ENCODE data around the gene CEMIP2. TPM values are rescaled to one million over a fixed set of nuclear protein-coding genes. Genes with fewer than 3 reads are reported as not detected.

Gene CEMIP2
- total and polyA plus RNA-seq, 2 of the 13 experiments (the other 11 are each of a cell fraction or from before 2014, with no cell fraction given), result 94.3 to 128 TPM

- no peak for TF ChIP-seq ZNF770 (CRISPR knock-in tag; IDR thresholded peaks at IDR 0.05)
- no peak for TF ChIP-seq SIN3B (IDR thresholded peaks at IDR 0.05; ENCODE audit: low read length)
- TF ChIP-seq PRPF4 (IDR thresholded peaks at IDR 0.05; ENCODE audit: low read depth, low read length, poor library complexity, severe bottlenecking), result no peak
- peak; percentile 40; the same call in 1 of the 2 replicates for TF ChIP-seq ZNF878 (CRISPR knock-in tag; IDR thresholded peaks at IDR 0.05)
- TF ChIP-seq FIP1L1 (IDR thresholded peaks at IDR 0.05; ENCODE audit: borderline replicate concordance, insufficient read depth, low read depth, low read length), result no peak
- TF ChIP-seq, protein P1, sequence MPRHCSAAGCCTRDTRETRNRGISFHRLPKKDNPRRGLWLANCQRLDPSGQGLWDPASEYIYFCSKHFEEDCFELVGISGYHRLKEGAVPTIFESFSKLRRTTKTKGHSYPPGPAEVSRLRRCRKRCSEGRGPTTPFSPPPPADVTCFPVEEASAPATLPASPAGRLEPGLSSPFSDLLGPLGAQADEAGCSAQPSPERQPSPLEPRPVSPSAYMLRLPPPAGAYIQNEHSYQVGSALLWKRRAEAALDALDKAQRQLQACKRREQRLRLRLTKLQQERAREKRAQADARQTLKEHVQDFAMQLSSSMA (CRISPR knock-in tag; IDR thresholded peaks at IDR 0.05), result no peak
- no peak for TF ChIP-seq PBX2 (CRISPR knock-in tag; IDR thresholded peaks at IDR 0.05)
- no peak for TF ChIP-seq SMARCC2 (IDR thresholded peaks at IDR 0.05)
- TF ChIP-seq TOE1 (CRISPR knock-in tag; IDR thresholded peaks at IDR 0.05), result no peak
- no peak for TF ChIP-seq ISX (CRISPR knock-in tag; conservative IDR thresholded peaks at IDR 0.05)
- TF ChIP-seq, protein P2, sequence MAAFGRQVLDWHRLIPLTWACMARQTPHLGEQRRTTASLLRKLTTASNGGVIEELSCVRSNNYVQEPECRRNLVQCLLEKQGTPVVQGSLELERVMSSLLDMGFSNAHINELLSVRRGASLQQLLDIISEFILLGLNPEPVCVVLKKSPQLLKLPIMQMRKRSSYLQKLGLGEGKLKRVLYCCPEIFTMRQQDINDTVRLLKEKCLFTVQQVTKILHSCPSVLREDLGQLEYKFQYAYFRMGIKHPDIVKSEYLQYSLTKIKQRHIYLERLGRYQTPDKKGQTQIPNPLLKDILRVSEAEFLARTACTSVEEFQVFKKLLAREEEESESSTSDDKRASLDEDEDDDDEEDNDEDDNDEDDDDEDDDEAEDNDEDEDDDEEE (CRISPR knock-in tag; IDR thresholded peaks at IDR 0.05), result no peak
- TF ChIP-seq, protein P3, sequence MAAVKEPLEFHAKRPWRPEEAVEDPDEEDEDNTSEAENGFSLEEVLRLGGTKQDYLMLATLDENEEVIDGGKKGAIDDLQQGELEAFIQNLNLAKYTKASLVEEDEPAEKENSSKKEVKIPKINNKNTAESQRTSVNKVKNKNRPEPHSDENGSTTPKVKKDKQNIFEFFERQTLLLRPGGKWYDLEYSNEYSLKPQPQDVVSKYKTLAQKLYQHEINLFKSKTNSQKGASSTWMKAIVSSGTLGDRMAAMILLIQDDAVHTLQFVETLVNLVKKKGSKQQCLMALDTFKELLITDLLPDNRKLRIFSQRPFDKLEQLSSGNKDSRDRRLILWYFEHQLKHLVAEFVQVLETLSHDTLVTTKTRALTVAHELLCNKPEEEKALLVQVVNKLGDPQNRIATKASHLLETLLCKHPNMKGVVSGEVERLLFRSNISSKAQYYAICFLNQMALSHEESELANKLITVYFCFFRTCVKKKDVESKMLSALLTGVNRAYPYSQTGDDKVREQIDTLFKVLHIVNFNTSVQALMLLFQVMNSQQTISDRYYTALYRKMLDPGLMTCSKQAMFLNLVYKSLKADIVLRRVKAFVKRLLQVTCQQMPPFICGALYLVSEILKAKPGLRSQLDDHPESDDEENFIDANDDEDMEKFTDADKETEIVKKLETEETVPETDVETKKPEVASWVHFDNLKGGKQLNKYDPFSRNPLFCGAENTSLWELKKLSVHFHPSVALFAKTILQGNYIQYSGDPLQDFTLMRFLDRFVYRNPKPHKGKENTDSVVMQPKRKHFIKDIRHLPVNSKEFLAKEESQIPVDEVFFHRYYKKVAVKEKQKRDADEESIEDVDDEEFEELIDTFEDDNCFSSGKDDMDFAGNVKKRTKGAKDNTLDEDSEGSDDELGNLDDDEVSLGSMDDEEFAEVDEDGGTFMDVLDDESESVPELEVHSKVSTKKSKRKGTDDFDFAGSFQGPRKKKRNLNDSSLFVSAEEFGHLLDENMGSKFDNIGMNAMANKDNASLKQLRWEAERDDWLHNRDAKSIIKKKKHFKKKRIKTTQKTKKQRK (IDR thresholded peaks at IDR 0.05; ENCODE audit: low read length), result no peak
- TF ChIP-seq ZNF75D (CRISPR knock-in tag; IDR thresholded peaks at IDR 0.05; ENCODE audit: borderline replicate concordance), result no peak
- TF ChIP-seq, protein P4, sequence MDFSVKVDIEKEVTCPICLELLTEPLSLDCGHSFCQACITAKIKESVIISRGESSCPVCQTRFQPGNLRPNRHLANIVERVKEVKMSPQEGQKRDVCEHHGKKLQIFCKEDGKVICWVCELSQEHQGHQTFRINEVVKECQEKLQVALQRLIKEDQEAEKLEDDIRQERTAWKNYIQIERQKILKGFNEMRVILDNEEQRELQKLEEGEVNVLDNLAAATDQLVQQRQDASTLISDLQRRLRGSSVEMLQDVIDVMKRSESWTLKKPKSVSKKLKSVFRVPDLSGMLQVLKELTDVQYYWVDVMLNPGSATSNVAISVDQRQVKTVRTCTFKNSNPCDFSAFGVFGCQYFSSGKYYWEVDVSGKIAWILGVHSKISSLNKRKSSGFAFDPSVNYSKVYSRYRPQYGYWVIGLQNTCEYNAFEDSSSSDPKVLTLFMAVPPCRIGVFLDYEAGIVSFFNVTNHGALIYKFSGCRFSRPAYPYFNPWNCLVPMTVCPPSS (IDR thresholded peaks at IDR 0.05), result no peak
- no peak for TF ChIP-seq ONECUT2 (CRISPR knock-in tag; IDR thresholded peaks at IDR 0.05)
- no peak for TF ChIP-seq MZF1 (CRISPR knock-in tag; IDR thresholded peaks at IDR 0.05; ENCODE audit: borderline replicate concordance)
- TF ChIP-seq AGO1 (IDR thresholded peaks at IDR 0.05; ENCODE audit: low read depth, low read length, poor library complexity, severe bottlenecking), result no peak
- no peak for TF ChIP-seq ZNF644 (CRISPR knock-in tag; IDR thresholded peaks at IDR 0.05; ENCODE audit: low read depth)
- no peak for TF ChIP-seq ZNF274 (CRISPR knock-in tag; IDR thresholded peaks at IDR 0.05)
- TF ChIP-seq FOXC1 (CRISPR knock-in tag; IDR thresholded peaks at IDR 0.05; ENCODE audit: borderline replicate concordance), result no peak
- TF ChIP-seq ZNF766 (CRISPR knock-in tag; IDR thresholded peaks at IDR 0.05; ENCODE audit: borderline replicate concordance), result no peak
Measured at GRCh38 chr9:71783120-71783523, 14.8 kb upstream of the CEMIP2 start (continued).
